Stimulated activated CD4-positive, alpha-beta T cell treated with anti-CD3 and anti-CD28 coated beads, Interleukin-2, amount 100 ng/mL, for 4 hours (primary cell): Measurements from ENCODE around the gene RNF144A.

Source experiments
- DNase-seq: peaks from one replicate; pipeline ENCODE4 v3.0.0-alpha.2; 2020; ENCODE audit warnings: low read depth

RNF144A gene

DNA sequence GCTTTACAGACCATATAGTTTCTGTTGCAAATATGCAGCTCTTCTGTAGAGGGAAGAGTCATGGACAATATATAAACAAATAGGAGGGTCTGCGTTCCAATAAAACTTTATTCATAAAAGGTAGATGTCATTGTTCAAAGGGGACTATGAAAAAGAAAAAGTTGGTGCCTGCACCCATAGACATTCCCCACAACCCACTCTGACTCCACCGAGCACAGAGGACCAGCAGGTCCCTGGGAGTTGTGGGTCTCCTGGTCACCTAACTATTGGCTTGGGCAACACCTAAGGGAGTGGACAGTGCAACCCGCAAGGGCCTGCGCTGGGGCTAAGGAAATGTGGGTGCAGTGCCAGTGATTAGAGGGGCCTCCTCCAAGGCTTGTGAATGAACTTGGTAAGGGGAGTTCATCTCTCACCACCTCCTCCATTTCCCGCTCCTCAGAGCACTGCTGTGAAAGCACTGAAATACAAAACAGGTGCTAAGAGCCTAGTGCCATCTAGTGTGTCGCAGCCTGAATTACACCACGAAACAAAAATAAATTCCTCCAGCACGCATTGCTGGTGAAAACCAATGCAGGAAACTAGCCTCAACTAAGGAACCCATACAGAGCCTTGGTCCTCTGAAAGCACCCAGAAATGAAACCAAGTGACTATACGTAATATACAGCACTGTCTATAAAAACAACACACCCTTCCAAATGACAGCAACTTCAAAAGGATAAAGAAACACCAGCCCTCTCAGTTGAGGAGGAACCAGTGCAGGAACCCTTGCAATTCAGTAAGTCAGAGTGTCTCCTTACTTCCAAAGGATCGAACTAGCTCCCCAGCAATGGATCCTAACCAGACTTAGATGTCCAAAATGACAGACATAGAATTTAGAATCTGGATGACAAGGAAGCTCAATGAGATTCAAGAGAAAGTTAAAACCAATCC is 166.6 kb downstream of the RNF144A start:
- DNase-seq: no peak

DNA sequence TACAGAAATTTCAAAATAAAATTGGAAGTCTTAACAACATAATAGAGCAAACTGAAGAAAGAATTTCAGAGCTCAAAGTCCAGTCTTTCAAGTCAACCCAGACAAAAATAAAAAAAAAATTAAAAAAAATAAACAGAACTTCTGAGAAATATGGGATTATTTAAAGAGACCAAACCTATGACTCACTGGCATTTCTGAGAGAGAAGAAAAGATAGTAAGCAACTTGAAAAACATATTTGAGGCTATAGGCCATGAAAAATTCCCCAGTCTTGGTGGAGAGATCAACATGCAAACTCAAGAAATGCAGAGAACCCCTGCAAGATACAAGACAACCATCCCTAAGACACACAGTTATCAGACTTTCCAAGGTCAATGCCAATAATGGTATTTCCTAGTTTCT is 167.4 kb downstream of the RNF144A start:
- no peak for DNase-seq

DNA sequence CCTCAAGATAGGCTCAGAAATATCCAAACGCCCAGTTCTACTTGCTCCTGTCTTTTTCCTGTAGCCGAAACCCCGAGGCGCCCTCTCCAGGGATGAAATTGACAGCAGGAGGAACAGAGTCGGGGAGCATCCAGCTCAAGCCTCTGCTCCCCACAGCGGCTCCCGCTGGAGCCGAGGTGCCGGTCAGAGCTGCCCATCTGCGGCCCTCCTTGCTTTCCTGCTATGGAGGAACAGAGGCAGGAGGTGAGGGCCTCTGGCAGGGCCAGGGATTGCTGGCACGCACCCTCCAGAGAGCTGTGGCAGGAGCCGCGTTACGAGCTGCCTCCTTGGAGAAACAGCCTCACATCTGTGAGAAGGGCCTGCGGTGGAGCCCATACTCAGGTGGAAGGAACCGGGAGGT is 172.1 kb downstream of the RNF144A start:
- DNase-seq: no peak

DNA sequence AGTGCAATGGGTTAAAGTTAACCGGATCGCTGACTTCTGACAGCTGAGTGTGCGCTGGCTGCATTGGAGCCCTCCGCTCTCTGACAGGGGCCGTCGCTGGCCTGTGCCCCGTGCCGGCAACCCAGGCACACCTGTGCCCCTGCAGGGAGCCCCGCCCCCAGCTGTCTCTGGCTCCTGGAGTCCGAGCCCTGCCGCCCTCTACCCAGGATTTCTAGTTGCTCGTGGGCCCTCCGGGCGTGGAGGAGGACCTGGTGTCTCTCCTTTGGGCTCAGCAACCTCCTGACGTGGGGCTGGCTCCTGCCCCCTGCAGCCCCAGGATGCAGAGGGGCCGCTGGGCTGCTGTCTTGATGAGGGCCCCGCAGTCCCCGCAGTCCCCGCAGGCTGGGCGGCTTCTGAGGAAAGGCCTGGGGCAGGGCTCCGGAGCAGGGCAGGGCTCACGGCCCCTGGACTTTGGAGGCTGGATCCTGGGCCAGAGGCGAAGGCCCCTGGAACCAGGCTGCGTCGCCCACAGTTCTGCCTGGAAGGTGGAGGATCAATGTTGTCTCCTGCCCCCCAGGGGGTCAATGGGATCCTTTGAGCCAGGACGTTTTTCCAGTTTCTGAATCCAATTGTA is 172.8 kb downstream of the RNF144A start:
- DNase-seq: no peak

DNA sequence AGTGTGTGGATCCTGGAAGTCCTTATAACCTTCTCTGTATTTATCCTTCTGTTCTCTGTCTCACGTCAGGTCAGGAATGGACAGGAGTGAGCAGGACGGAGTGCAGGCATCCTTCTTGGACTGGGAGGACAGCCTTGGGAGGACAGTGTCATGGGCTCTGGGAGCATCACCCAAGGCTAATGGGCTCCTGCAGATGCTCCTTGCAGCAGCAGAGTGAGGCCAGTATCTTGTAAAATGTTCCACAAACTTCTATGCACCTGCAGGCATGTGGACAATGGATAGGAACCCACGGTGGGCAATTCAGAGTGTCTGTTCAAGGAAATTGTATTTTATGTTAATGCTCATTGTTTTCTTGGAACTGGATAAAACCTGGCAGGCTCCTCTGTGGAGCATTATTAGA is 176.2 kb downstream of the RNF144A start:
- no peak for DNase-seq
